Neuronal stem cell (in vitro differentiated cells): ENCODE measurements around the gene PADI4.
A peak's percentile ranks its signal among the peaks of the same experiment; 100 is the strongest.

Experiments
- DNase-seq: peaks from one replicate; pipeline ENCODE4 v3.0.0-alpha.2; 2013; ENCODE audit warnings: low spot score
- H2AFZ ChIP-seq: one replicate; pipeline ENCODE4 v1.6.1; 2013; ENCODE audit warnings: mild to moderate bottlenecking, low read length, inconsistent platforms
- H2AK5ac ChIP-seq: 2 replicates; pipeline ENCODE4 v1.6.1; 2013; ENCODE audit warnings: low read depth, mild to moderate bottlenecking, inconsistent platforms, low read length, moderate library complexity, mixed read lengths
- H2BK120ac ChIP-seq: 2 replicates; pipeline ENCODE4 v1.6.1; 2013; ENCODE audit warnings: low read depth, mild to moderate bottlenecking, inconsistent platforms, low read length, moderate library complexity, mixed read lengths
- H2BK12ac ChIP-seq: one replicate; pipeline ENCODE4 v1.6.1; 2013; ENCODE audit warnings: low read length, inconsistent platforms
- H2BK15ac ChIP-seq: 2 replicates; pipeline ENCODE4 v1.6.1; 2013; ENCODE audit warnings: mild to moderate bottlenecking, low read length, inconsistent platforms, mixed read lengths
- H2BK5ac ChIP-seq: one replicate; pipeline ENCODE4 v1.6.1; 2013; ENCODE audit warnings: inconsistent platforms, mild to moderate bottlenecking, low read length, moderate library complexity
- H3K14ac ChIP-seq: one replicate; pipeline ENCODE4 v1.6.1; 2013; ENCODE audit warnings: low read length, inconsistent platforms
- H3K18ac ChIP-seq: 2 replicates; pipeline ENCODE4 v1.6.1; 2013; ENCODE audit warnings: low read length, inconsistent platforms
- H3K23ac ChIP-seq: 2 replicates; pipeline ENCODE4 v1.6.1; 2013; ENCODE audit warnings: low read depth, mild to moderate bottlenecking, mixed read lengths, low read length, inconsistent platforms; ENCODE audit not compliant: poor library complexity
- H3K27ac ChIP-seq: replicated peaks from 3 replicates; pipeline ENCODE4 v1.5.1; 2013; ENCODE audit warnings: low read length, inconsistent platforms
- H3K27me3 ChIP-seq, 3 experiments: 2 replicates each; pipeline ENCODE4 v1.6.1; 2013; ENCODE audit warnings: low read length in 3 of 3, mild to moderate bottlenecking in 2 of 3, inconsistent platforms in 1 of 3, low read depth in 1 of 3, mixed read lengths in 1 of 3, moderate library complexity in 1 of 3; ENCODE audit not compliant: control insufficient read depth in 3 of 3, insufficient read depth in 3 of 3
- H3K36me3 ChIP-seq, 2 donors: replicated peaks in 1 of 2; 2 replicates each; pipeline ENCODE4 v1.6.1; 2013; ENCODE audit warnings: low read length in 2 of 2; ENCODE audit not compliant: control insufficient read depth in 2 of 2, insufficient read depth in 2 of 2
- H3K4ac ChIP-seq: 2 replicates; pipeline ENCODE4 v1.6.1; 2013; ENCODE audit warnings: inconsistent platforms, mild to moderate bottlenecking, low read length, moderate library complexity
- H3K4me1 ChIP-seq, 2 donors: 1 replicate in 1 of 2; 2 replicates in 1 of 2; pipeline ENCODE4 v1.6.1; 2013; ENCODE audit warnings: low read length in 2 of 2, low read depth in 1 of 2; ENCODE audit not compliant: control insufficient read depth in 2 of 2, insufficient read depth in 1 of 2
- H3K4me2 ChIP-seq: one replicate; pipeline ENCODE4 v1.6.1; 2013; ENCODE audit warnings: mild to moderate bottlenecking, low read length, inconsistent platforms; ENCODE audit not compliant: insufficient read depth, poor library complexity, severe bottlenecking
- H3K4me3 ChIP-seq, 2 donors: 2 replicates each; pipeline ENCODE4 v1.5.1; 2013; ENCODE audit warnings: low read length in 2 of 2, mild to moderate bottlenecking in 2 of 2, inconsistent platforms in 1 of 2, moderate library complexity in 1 of 2
- H3K79me1 ChIP-seq: one replicate; pipeline ENCODE4 v1.6.1; 2013; ENCODE audit warnings: low read depth, mild to moderate bottlenecking, inconsistent platforms, low read length, moderate library complexity
- H3K9ac ChIP-seq: one replicate; pipeline ENCODE4 v1.6.1; 2013; ENCODE audit warnings: mild to moderate bottlenecking, low read depth, low read length, inconsistent platforms; ENCODE audit not compliant: poor library complexity
- H3K9me3 ChIP-seq, 2 donors: replicated peaks in 1 of 2; 2 replicates each; pipeline versions ENCODE3 to v1.6.1; 2013; ENCODE audit warnings: low read length in 2 of 2, mild to moderate bottlenecking in 2 of 2, inconsistent platforms in 1 of 2, low read depth in 1 of 2, mixed read lengths in 1 of 2, moderate library complexity in 1 of 2; ENCODE audit not compliant: control insufficient read depth in 2 of 2, insufficient read depth in 1 of 2
- H4K8ac ChIP-seq: one replicate; pipeline ENCODE4 v1.6.1; 2013; ENCODE audit warnings: low read depth, mild to moderate bottlenecking, inconsistent platforms, low read length, moderate library complexity
- H4K91ac ChIP-seq: one replicate; pipeline ENCODE4 v1.6.1; 2013; ENCODE audit warnings: low read length, low read depth, mild to moderate bottlenecking, inconsistent platforms; ENCODE audit not compliant: poor library complexity
- WGBS, 2 donors: extraction: QIAGEN DNeasy Blood & Tissue Kit; methylation state at CpG; one replicate each; pipeline ENCODE4 v1.1.7; 2013; ENCODE audit warnings: missing lambda C conversion rate in 2 of 2, mixed read lengths in 1 of 2; ENCODE audit not compliant: insufficient read length in 2 of 2, insufficient replicate concordance in 1 of 2; ENCODE audit errors: extremely low coverage in 2 of 2; 5-methylcytosine and 5-hydroxymethylcytosine counted together

The PADI4 gene

DNA sequence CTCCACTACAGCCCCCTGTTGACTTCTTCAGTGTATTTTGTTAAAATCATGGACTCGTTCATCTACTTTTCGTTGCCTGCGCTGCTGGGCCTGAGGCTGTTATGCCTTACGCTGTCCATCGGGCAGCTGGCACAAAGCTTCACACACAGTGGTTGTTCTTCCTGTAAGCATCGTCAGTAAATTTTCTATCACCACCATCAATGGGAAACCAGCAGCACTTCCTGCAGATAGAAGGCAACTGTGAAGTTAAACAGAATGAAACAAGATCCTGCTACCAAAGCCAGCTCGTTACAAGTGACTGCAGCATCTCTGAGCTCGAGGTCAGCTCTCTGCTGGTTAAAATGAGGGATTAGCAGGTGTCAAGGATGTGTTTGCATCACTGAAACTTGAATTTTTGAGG, 42.1 kb downstream of the PADI4 start:
- no peak overlapping the region for H3K18ac ChIP-seq
- no peak overlapping the region for H3K4ac ChIP-seq
- peaks cover 0 to 12% (median 0%) of the 10 kb centered on the region in 3 experiments for H3K27me3 ChIP-seq
- no peak overlapping the region for H4K8ac ChIP-seq
- H2AFZ ChIP-seq: no peak overlapping the region
- no peak overlapping the region for H3K27ac ChIP-seq
- H3K9me3 ChIP-seq: peaks cover 0 to 2% of the 10 kb centered on the region in 2 donors
- no peak overlapping the region for H3K9ac ChIP-seq
- H4K91ac ChIP-seq: no peak overlapping the region
- no peak overlapping the region for H3K14ac ChIP-seq
- H3K4me1 ChIP-seq: no peaks in the 10 kb centered on the region
- H3K79me1 ChIP-seq: no peaks in the 10 kb centered on the region
- H3K23ac ChIP-seq: no peak overlapping the region
- no peak overlapping the region for H2BK120ac ChIP-seq
- no peak overlapping the region for H2BK5ac ChIP-seq
- no peak overlapping the region for H2BK15ac ChIP-seq
- H2AK5ac ChIP-seq: no peak overlapping the region
- H3K36me3 ChIP-seq: no peaks in the 10 kb centered on the region
- H2BK12ac ChIP-seq: no peak overlapping the region
- DNase-seq: no peak
- H3K4me2 ChIP-seq: no peak overlapping the region
- WGBS, 2 donors: no CpG with 5 or more reads among the region's 8 CpGs
- no peak overlapping the region for H3K4me3 ChIP-seq

DNA sequence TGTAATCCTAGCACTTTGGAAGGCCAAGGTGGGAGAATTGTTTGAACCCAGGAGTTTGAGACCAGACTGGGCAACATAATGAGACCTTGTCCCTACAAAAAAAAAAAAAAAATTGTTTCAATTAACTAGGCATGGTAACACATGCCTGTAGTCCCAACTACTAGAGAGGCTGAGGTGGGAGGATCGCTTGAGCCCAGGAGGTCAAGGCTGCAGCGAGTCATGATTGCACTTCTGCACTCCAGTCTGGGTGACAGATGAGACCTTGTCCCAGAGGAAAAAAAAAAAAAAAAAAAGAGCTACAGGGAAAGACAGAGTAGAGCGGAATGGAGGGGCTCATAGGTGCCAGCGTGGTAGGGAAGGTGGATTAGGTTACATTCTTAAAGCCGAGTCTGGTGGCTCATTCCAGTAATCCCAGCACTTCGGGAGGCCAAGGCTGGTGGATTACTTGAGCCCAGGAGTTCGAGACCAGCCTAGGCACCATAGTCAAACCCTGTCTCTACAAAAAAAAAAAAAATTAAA, 43.0 kb downstream of the PADI4 start:
- Histone ChIP-seq H3K27ac (no peak overlapping the region), H3K18ac (no peak overlapping the region), H2BK120ac (no peak overlapping the region), H3K4me2 (no peak overlapping the region), H2AFZ (no peak overlapping the region), H4K91ac (no peak overlapping the region), H4K8ac (no peak overlapping the region), H3K4me1 (no peaks in the 10 kb centered on the region), H3K4me3 (no peak overlapping the region), H3K14ac (no peak overlapping the region), H2BK12ac (no peak overlapping the region), H3K9ac (no peak overlapping the region), H2AK5ac (no peak overlapping the region), H2BK15ac (no peak overlapping the region), H3K79me1 (no peaks in the 10 kb centered on the region), H3K23ac (no peak overlapping the region), H3K27me3 (peaks cover 0 to 12% (median 0%) of the 10 kb centered on the region in 3 experiments), H2BK5ac (no peak overlapping the region), H3K9me3 (peaks cover 0 to 2% of the 10 kb centered on the region in 2 donors), H3K36me3 (no peaks in the 10 kb centered on the region), H3K4ac (no peak overlapping the region)
- no CpG with 5 or more reads among the region's 7 CpGs for WGBS, 2 donors
- DNase-seq: no peak

DNA sequence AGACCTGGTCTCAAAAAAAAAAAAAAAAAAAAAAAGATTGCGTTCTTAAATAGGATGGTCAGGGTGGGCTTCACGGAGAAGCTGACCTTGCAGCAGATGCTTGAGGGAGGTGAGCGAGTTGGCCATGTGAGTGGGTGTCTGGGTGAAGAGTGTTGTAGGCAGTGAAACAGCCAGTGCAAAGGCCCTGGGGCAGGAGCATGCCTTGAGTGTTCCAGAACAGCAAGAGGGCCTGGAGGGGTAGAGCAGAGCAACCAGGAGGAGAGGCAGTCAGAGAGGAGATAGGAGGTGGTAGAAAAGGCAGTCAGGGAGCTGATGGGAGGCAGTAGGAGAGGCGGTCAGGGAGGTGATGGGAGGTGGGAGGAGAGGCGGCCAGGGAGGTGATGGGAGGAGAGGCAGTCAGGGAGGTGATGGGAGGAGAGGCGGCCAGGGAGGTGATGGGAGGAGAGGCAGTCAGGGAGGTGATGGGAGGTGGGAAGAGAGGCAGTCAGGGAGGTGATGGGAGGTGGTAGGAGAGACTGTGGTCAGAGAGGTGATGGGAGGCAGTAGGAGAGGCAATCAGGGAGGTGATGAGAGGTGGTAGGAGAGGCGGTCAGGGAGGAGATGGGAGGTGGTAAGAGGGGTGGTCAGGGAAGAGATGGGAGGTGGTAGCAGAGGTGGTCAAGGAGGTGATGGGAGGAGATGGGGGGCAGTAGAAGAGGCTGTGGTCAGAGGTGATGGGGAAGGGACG, 43.8 kb downstream of the PADI4 start:
- Histone ChIP-seq H3K79me1 (no peaks in the 10 kb centered on the region), H3K4me3 (no peak overlapping the region), H4K8ac (no peak overlapping the region), H3K4ac (no peak overlapping the region), H3K27ac (no peak overlapping the region), H2AK5ac (no peak overlapping the region), H2BK5ac (no peak overlapping the region), H3K18ac (peak overlapping the region; percentile 58), H3K27me3 (peaks cover 0 to 12% (median 0%) of the 10 kb centered on the region in 3 experiments), H2BK12ac (no peak overlapping the region), H2AFZ (no peak overlapping the region), H2BK120ac (no peak overlapping the region), H3K9me3 (peaks cover 0 to 2% of the 10 kb centered on the region in 2 donors), H3K4me1 (no peaks in the 10 kb centered on the region), H3K9ac (no peak overlapping the region), H3K23ac (peak overlapping the region; percentile 38), H2BK15ac (no peak overlapping the region), H3K14ac (no peak overlapping the region), H4K91ac (no peak overlapping the region), H3K4me2 (no peak overlapping the region), H3K36me3 (no peaks in the 10 kb centered on the region)
- DNase-seq: no peak
- WGBS, 2 donors: no CpG with 5 or more reads among the region's 8 CpGs

DNA sequence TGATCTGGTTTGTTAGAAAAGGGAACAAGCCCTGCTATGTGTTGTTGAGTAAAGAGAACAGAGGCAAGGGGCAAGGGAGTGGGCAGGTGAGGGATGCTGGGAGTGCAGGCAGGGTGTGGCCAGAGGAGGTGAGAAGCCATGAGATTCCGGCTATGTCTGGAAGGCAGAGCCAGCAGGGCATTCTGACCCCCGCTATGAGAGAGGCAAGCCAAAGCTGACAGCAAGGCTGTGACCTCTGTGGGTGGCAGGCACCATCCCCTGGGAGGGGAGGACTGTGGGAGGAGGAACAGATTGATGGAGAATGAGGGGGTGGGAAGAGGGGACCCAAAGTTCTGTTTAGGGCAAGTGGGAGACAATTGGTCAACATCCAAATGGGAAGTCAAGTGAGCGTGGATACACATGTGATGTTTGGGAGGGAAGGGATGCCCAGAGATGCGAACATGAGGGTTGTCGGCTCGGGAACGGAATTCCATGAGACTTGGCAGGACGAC, 44.5 kb downstream of the PADI4 start:
- no peak for DNase-seq
- Histone ChIP-seq H3K9me3 (peaks cover 0 to 2% of the 10 kb centered on the region in 2 donors), H3K79me1 (no peaks in the 10 kb centered on the region), H4K91ac (no peak overlapping the region), H2BK120ac (no peak overlapping the region), H2BK15ac (no peak overlapping the region), H3K36me3 (no peaks in the 10 kb centered on the region), H3K18ac (no peak overlapping the region), H2BK12ac (no peak overlapping the region), H2AK5ac (no peak overlapping the region), H3K4ac (no peak overlapping the region), H3K14ac (no peak overlapping the region), H3K27me3 (peaks cover 0 to 12% (median 0%) of the 10 kb centered on the region in 3 experiments), H2BK5ac (no peak overlapping the region), H3K4me1 (no peaks in the 10 kb centered on the region), H3K27ac (no peak overlapping the region), H4K8ac (no peak overlapping the region), H3K9ac (no peak overlapping the region), H3K4me3 (no peak overlapping the region), H3K4me2 (no peak overlapping the region), H3K23ac (no peak overlapping the region), H2AFZ (no peak overlapping the region)
- no CpG with 5 or more reads among the region's 8 CpGs for WGBS, 2 donors
